ENCODE data around the gene ZC2HC1B.

The ZC2HC1B gene

GRCh38 chr6:143952060-143952778 is 87.9 kb downstream of the ZC2HC1B start:
- peaks cover 0 to 18% of the 10 kb centered on the region in 2 experiments; a peak in 1 of 3 replicates for H3K36me3 ChIP-seq (ENCODE audit: control insufficient read depth in 2 of 2, insufficient read depth in 1 of 2, low read length in 2 of 2)
- POLR2A ChIA-PET, result no interaction called here
- H3K9me3 ChIP-seq (ENCODE audit: control insufficient read depth, insufficient read depth, low read depth, low read length), result no peaks in the 10 kb centered on the region
- H3K4me1 ChIP-seq (ENCODE audit: control insufficient read depth, insufficient read depth, low read length), result no peaks in the 10 kb centered on the region
- CTCF ChIA-PET, result interaction anchor here (1.0 to 11.3 kb wide), 3 partner anchors 11 to 376 kb away, joined by 4 to 120 read pairs (median 4); no protein-coding TSS in a partner anchor
- H3K4me3 ChIP-seq (ENCODE audit: low read depth, low read length), result no peak overlapping the region
- TF ChIP-seq ZNF354C (tag by site-specific recombination; IDR thresholded peaks at IDR 0.05; ENCODE audit: borderline replicate concordance, low read depth) (no peak), ZNF777 (tag by site-specific recombination; IDR thresholded peaks at IDR 0.05; ENCODE audit: borderline replicate concordance) (no peak), ZNF121 (tag by site-specific recombination; IDR thresholded peaks at IDR 0.05) (no peak), SCRT1 (tag by site-specific recombination; IDR thresholded peaks at IDR 0.05; ENCODE audit: borderline replicate concordance) (no peak), ZNF621 (tag by site-specific recombination; IDR thresholded peaks at IDR 0.05) (no peak), ZNF473 (tag by site-specific recombination; IDR thresholded peaks at IDR 0.05) (no peak), ZNF114 (tag by site-specific recombination; IDR thresholded peaks at IDR 0.05) (no peak), ZNF501 (tag by site-specific recombination; IDR thresholded peaks at IDR 0.05) (no peak), REST (tag by site-specific recombination; IDR thresholded peaks at IDR 0.05) (no peak), ZNF214 (tag by site-specific recombination; IDR thresholded peaks at IDR 0.05; ENCODE audit: borderline replicate concordance) (no peak), PRDM4 (tag by site-specific recombination; IDR thresholded peaks at IDR 0.05) (no peak)
- TF ChIP-seq, protein P1, sequence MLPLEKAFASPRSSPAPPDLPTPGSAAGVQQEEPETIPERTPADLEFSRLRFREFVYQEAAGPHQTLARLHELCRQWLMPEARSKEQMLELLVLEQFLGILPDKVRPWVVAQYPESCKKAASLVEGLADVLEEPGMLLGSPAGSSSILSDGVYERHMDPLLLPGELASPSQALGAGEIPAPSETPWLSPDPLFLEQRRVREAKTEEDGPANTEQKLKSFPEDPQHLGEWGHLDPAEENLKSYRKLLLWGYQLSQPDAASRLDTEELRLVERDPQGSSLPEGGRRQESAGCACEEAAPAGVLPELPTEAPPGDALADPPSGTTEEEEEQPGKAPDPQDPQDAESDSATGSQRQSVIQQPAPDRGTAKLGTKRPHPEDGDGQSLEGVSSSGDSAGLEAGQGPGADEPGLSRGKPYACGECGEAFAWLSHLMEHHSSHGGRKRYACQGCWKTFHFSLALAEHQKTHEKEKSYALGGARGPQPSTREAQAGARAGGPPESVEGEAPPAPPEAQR (tag by site-specific recombination; IDR thresholded peaks at IDR 0.05), result no peak
- TF ChIP-seq, protein P2, sequence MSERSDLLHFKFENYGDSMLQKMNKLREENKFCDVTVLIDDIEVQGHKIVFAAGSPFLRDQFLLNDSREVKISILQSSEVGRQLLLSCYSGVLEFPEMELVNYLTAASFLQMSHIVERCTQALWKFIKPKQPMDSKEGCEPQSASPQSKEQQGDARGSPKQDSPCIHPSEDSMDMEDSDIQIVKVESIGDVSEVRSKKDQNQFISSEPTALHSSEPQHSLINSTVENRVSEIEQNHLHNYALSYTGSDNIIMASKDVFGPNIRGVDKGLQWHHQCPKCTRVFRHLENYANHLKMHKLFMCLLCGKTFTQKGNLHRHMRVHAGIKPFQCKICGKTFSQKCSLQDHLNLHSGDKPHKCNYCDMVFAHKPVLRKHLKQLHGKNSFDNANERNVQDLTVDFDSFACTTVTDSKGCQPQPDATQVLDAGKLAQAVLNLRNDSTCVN (tag by site-specific recombination; optimal IDR thresholded peaks at IDR 0.05), result no peak
- no peak overlapping the region for H3K27ac ChIP-seq (ENCODE audit: extremely low read depth, low read depth, low read length)

- Histone ChIP-seq H3K4me3 (ENCODE audit: low read depth, low read length) (no peak overlapping the region), H3K9me3 (ENCODE audit: control insufficient read depth, insufficient read depth, low read depth, low read length) (no peaks in the 10 kb centered on the region), H3K27ac (ENCODE audit: extremely low read depth, low read depth, low read length) (no peak overlapping the region), H3K36me3 (ENCODE audit: control insufficient read depth in 2 of 2, insufficient read depth in 1 of 2, low read length in 2 of 2) (peaks cover 0 to 9% of the 10 kb centered on the region in 2 experiments; a peak in 1 of 3 replicates), H3K4me1 (ENCODE audit: control insufficient read depth, insufficient read depth, low read length) (no peaks in the 10 kb centered on the region)
- POLR2A ChIA-PET, result no interaction called here
- CTCF ChIA-PET, result interaction anchor here (0.6 to 11.3 kb wide), 3 partner anchors 12 to 418 kb away, joined by 3 to 120 read pairs (median 4); no protein-coding TSS in a partner anchor
- TF ChIP-seq ZBTB48 (tag by site-specific recombination; IDR thresholded peaks at IDR 0.05) (no peak), ZNF571 (tag by site-specific recombination; IDR thresholded peaks at IDR 0.05) (no peak), ZNF335 (tag by site-specific recombination; conservative IDR thresholded peaks at IDR 0.05) (no peak), ZNF19 (tag by site-specific recombination; IDR thresholded peaks at IDR 0.05; ENCODE audit: low read depth) (no peak), ZEB2 (tag by site-specific recombination; IDR thresholded peaks at IDR 0.05) (no peak), ZNF707 (tag by site-specific recombination; IDR thresholded peaks at IDR 0.05) (no peak), ZNF169 (tag by site-specific recombination; IDR thresholded peaks at IDR 0.05) (no peak)
- TF ChIP-seq, protein P3, sequence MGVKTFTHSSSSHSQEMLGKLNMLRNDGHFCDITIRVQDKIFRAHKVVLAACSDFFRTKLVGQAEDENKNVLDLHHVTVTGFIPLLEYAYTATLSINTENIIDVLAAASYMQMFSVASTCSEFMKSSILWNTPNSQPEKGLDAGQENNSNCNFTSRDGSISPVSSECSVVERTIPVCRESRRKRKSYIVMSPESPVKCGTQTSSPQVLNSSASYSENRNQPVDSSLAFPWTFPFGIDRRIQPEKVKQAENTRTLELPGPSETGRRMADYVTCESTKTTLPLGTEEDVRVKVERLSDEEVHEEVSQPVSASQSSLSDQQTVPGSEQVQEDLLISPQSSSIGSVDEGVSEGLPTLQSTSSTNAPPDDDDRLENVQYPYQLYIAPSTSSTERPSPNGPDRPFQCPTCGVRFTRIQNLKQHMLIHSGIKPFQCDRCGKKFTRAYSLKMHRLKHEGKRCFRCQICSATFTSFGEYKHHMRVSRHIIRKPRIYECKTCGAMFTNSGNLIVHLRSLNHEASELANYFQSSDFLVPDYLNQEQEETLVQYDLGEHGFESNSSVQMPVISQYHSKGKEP (tag by site-specific recombination; IDR thresholded peaks at IDR 0.05), result no peak
Measured at GRCh38 chr6:143952947-143953701, 88.8 kb downstream of the ZC2HC1B start.

Measured in HEK293 (cell line).